HCT116 (cell line): ENCODE results near the gene ADRM1. TPM values are rescaled to one million over a fixed set of nuclear protein-coding genes. Genes with fewer than 3 reads are reported as not detected.

Experiments
- ATAC-seq: fragments of 200-7000 bp; cut with Tn5 transposase; 2 replicates; pipeline ENCODE4 v1.9.1; 2020; ENCODE audit warnings: mild to moderate bottlenecking, moderate library complexity
- BruUV-seq: library from RNA; stranded (reverse); fragments of 400-500 nt; replicated peaks from 2 replicates; lab custom pipeline; 2021; lab: Mats Ljungman, UMichigan
- CTCF ChIA-PET: fragments of 300-600 bp; sonication (Branson Sonifier 250); formaldehyde crosslinking; loops from one replicate; lab custom pipeline; 2021; ENCODE audit warnings: antibody characterized with exemption; lab: Charles Lee
- POLR2A ChIA-PET: fragments of 300-600, 350-600 bp; sonication (Branson Sonifier 250); formaldehyde crosslinking; loops from one replicate; lab custom pipeline; 2021; ENCODE audit warnings: antibody characterized with exemption; lab: Charles Lee
- RAD21 ChIA-PET, 2 experiments: fragments of 300-600 bp; sonication (Branson Sonifier 250); formaldehyde crosslinking; loops; one replicate each; lab custom pipeline; 2023; ENCODE audit warnings: low total read pairs in 2 of 2; ENCODE audit not compliant: uncharacterized antibody in 2 of 2, unreplicated experiment in 2 of 2, low non-redundant PET in 1 of 2; lab: Charles Lee
- DNase-seq: peaks from one replicate; pipeline ENCODE4 v3.0.0-alpha.2; 2010; ENCODE audit warnings: low read depth, low spot score
- H2AFZ ChIP-seq: fragments of 200-600 bp; shearing (Covaris generic), sonication (generic); 2 replicates; pipeline ENCODE4 v1.6.1; 2017; ENCODE audit warnings: low read depth, mixed run types, mixed read lengths, antibody characterized with exemption, low read length; ENCODE audit not compliant: poor library complexity, severe bottlenecking
- H3K27ac ChIP-seq: 2 replicates; pipeline ENCODE4 v1.5.1; 2012; ENCODE audit warnings: low read depth, low read length
- H3K27me3 ChIP-seq: fragments of 200-600 bp; sonication (generic); 2 replicates; pipeline ENCODE4 v1.6.1; 2016; ENCODE audit warnings: mixed run types, low read length, mixed read lengths; ENCODE audit not compliant: insufficient read depth
- H3K36me3 ChIP-seq, 2 experiments: fragments of 200-500 bp in 1 of 2; fragments of 200-600 bp in 1 of 2; sonication (Bioruptor generic) in 1 of 2; sonication (generic) in 1 of 2; 2 replicates each; pipeline versions ENCODE4 v1.5.1 to v1.6.1; 2014 to 2016; ENCODE audit warnings: low read length in 2 of 2, inconsistent platforms in 1 of 2, mixed read lengths in 1 of 2, mixed run types in 1 of 2; ENCODE audit not compliant: insufficient read depth in 2 of 2, control insufficient read depth in 1 of 2
- H3K4me1 ChIP-seq, 2 experiments: fragments of 200-600 bp in 1 of 2; sonication (generic) in 1 of 2; 2 replicates each; pipeline versions ENCODE4 v1.5.1 to v1.6.1; 2012 to 2017; ENCODE audit warnings: low read length in 2 of 2, inconsistent platforms in 1 of 2, mild to moderate bottlenecking in 1 of 2, mixed read lengths in 1 of 2, mixed run types in 1 of 2, moderate library complexity in 1 of 2; ENCODE audit not compliant: insufficient read depth in 2 of 2, control insufficient read depth in 1 of 2
- H3K4me2 ChIP-seq: fragments of 200-600 bp; sonication (generic); 2 replicates; pipeline ENCODE4 v1.6.1; 2017; ENCODE audit warnings: mixed run types, low read length, mixed read lengths
- H3K4me3 ChIP-seq, 2 experiments: fragments of 200-600 bp in 1 of 2; sonication (generic) in 1 of 2; replicated peaks in 1 of 2; 2 replicates each; pipeline ENCODE4 v1.5.1; 2011 to 2016; ENCODE audit warnings: low read length in 2 of 2, control low read depth in 1 of 2, low read depth in 1 of 2, mild to moderate bottlenecking in 1 of 2, mixed read lengths in 1 of 2, mixed run types in 1 of 2
- H3K79me2 ChIP-seq: fragments of 200-600 bp; sonication (generic); 2 replicates; pipeline ENCODE4 v1.6.1; 2017; ENCODE audit warnings: mild to moderate bottlenecking, mixed run types, low read length, moderate library complexity, mixed read lengths; ENCODE audit not compliant: insufficient read depth
- H3K9ac ChIP-seq: fragments of 200-600 bp; sonication (generic); 2 replicates; pipeline ENCODE4 v1.6.1; 2016; ENCODE audit warnings: low read length, mixed read lengths
- H3K9me2 ChIP-seq: fragments of 200-600 bp; sonication (generic), shearing (Covaris generic); 2 replicates; pipeline ENCODE4 v1.6.1; 2017; ENCODE audit warnings: mixed run types, mild to moderate bottlenecking, moderate library complexity; ENCODE audit not compliant: insufficient read depth
- H3K9me3 ChIP-seq, 2 experiments: fragments of 200-500 bp in 1 of 2; fragments of 200-600 bp in 1 of 2; sonication (Bioruptor generic) in 1 of 2; sonication (generic) in 1 of 2; 2 replicates each; pipeline ENCODE4 v1.6.1; 2014 to 2017; ENCODE audit warnings: low read length in 2 of 2, mixed read lengths in 2 of 2, inconsistent platforms in 1 of 2, low read depth in 1 of 2, mild to moderate bottlenecking in 1 of 2, mixed run types in 1 of 2, moderate library complexity in 1 of 2; ENCODE audit not compliant: control insufficient read depth in 1 of 2, insufficient read depth in 1 of 2
- H4K20me1 ChIP-seq: fragments of 200-600 bp; sonication (generic), shearing (Covaris generic); 2 replicates; pipeline ENCODE4 v1.6.1; 2017; ENCODE audit warnings: mixed run types, mild to moderate bottlenecking, moderate library complexity; ENCODE audit not compliant: insufficient read depth
- CEBPB ChIP-seq: IDR thresholded peaks from 2 replicates; pipeline ENCODE4 v1.6.1; 2012; ENCODE audit warnings: low read depth
- ELF1 ChIP-seq: IDR thresholded peaks from 2 replicates; pipeline ENCODE4 v1.6.1; 2012; ENCODE audit warnings: low read depth, borderline replicate concordance
- EZH2 ChIP-seq: fragments of 200-600 bp; sonication (generic); IDR thresholded peaks from 2 replicates; pipeline ENCODE4 v1.6.1; 2017; ENCODE audit warnings: antibody characterized with exemption, mixed run types
- JUND ChIP-seq: IDR thresholded peaks from 2 replicates; pipeline ENCODE4 v1.6.1; 2012
- SIN3A ChIP-seq: IDR thresholded peaks from 2 replicates; pipeline ENCODE4 v1.6.1; 2012; ENCODE audit warnings: low read depth
- SRF ChIP-seq: IDR thresholded peaks from 2 replicates; pipeline ENCODE4 v1.6.1; 2012; ENCODE audit warnings: low read depth
- ZFX ChIP-seq: fragments of 450-650 bp; IDR thresholded peaks from 2 replicates; pipeline ENCODE4 v1.6.1; 2017
- ZNF274 ChIP-seq: fragments of 200-500 bp; sonication (Bioruptor generic); IDR thresholded peaks from 2 replicates; pipeline ENCODE4 v1.6.1; 2014; ENCODE audit warnings: mild to moderate bottlenecking, low read depth, low read length, inconsistent platforms
- intact Hi-C: fragments of 100-400 bp; cut with micrococcal nuclease; formaldehyde crosslinking; loops from 2 replicates; pipeline ENCODE4 v1.10.0; 2022
- total RNA-seq: library from RNA; stranded (reverse); gene quantifications from one replicate; pipeline ENCODE4 v1.2.1, GENCODE V29; 2021; ENCODE audit not compliant: unreplicated experiment
- TF ChIP-seq, protein P1 (sequence below): IDR thresholded peaks from 2 replicates; pipeline ENCODE4 v1.6.1; 2011; ENCODE audit warnings: mild to moderate bottlenecking, low read length, moderate library complexity; ENCODE audit not compliant: insufficient replicate concordance; ENCODE audit errors: extremely low read depth

Gene ADRM1
- total RNA-seq, 1 experiment from 2014 or later: 158 TPM

DNA sequence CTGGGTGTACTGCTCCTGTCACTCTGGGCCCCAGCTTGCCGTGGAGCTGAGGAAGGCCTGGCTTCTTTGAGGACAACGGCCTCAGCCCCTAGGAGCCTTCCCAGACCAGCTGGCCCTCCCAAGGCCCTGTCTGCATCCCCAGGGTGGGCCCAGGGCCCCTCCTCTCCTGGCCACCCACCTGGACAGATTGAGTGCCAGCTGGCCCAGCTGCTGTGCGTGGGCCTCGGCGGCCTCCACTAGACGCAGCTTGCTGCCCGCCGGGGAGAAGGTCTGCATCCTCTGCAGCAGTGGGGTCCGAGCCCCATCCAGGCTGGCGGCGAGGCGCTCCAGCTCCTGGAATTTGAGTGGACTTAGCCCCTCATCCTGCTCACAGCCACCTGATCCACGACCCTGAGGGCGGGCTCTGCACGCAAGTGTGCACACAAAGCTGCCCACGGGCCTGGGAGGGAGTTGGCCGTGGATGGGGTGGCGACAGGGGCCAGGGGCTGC lies 14.4 kb downstream of the ADRM1 start:
- H3K79me2 ChIP-seq: peaks cover 7% of the 10 kb centered on the region; the same call in 1 of the 2 replicates
- H3K4me3 ChIP-seq: no peak overlapping the region
- ChIA-PET CTCF (no interaction called here), POLR2A (no interaction called here), RAD21 (no interaction called here)
- H3K4me2 ChIP-seq: no peak overlapping the region
- H3K36me3 ChIP-seq: peaks cover 17 to 55% of the 10 kb centered on the region in 2 experiments
- intact Hi-C loops: no loop called here
- H2AFZ ChIP-seq: no peak overlapping the region
- no peaks in the 10 kb centered on the region for H3K9me3 ChIP-seq
- H3K9ac ChIP-seq: no peak overlapping the region
- DNase-seq: no peak
- H3K4me1 ChIP-seq: peaks cover 0 to 5% of the 10 kb centered on the region in 2 experiments; a peak in 1 of 4 replicates
- no TSS peak for BruUV-seq
- no peaks in the 10 kb centered on the region for H4K20me1 ChIP-seq
- H3K9me2 ChIP-seq: no peaks in the 10 kb centered on the region
- TF ChIP-seq JUND: no peak
- no peak for TF ChIP-seq CEBPB
- ATAC-seq: no peak
- H3K27ac ChIP-seq: peak overlapping the region; percentile 35; the same call in 1 of the 2 replicates
- no peaks in the 10 kb centered on the region for H3K27me3 ChIP-seq

DNA sequence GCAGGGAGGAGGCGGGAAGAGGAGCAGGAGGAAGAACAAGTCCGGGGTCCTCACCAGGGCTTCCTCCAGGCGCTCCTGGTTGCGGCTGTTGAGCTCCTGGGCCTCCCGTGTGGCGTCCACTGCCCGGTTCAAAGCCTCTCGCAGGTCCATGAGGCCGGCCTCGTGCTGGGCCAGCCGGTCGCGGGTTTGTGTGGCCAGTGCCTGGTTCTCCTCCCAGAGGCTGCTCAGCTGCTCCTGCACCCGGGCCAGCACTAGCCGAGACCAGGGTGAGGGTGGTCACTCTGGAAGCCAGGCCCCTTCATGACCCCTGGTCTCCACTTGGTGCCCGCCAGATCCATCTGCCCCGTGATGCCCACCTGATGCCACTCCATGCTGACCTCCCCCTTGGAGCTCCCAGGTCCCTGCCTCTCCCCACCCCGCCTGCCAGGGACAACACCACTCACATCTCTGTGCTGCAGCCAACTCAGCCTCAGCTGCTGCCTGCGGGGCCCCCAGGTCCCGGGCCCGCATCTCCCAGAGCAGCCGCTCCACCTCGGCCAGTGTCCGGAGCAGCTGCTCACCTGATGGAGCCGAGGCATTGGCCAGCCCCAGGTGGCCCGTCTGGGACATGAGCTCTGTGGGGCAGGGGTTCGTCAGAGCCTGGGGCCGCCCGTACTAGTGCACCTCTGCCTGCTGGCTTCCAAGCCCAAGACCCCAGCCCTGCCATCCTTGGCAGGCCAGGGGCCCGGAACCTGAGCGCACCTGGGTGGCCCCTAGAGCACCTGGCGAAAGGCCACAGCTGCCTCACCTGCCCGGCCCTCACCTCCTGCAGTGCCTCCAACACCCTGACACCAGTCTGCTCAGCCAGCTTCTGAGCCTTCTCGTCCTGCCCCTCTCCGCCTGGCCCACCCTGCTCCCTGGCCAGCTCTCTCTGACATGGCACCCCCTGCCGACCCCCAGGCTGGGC lies 15.9 kb downstream of the ADRM1 start:
- H3K9ac ChIP-seq: no peak overlapping the region
- peaks cover 15 to 55% of the 10 kb centered on the region in 2 experiments for H3K36me3 ChIP-seq
- ATAC-seq (no peak), DNase-seq (no peak)
- no peaks in the 10 kb centered on the region for H4K20me1 ChIP-seq
- no peaks in the 10 kb centered on the region for H3K9me2 ChIP-seq
- no TSS peak for BruUV-seq
- no peaks in the 10 kb centered on the region for H3K27me3 ChIP-seq
- intact Hi-C loops: no loop called here
- RAD21 ChIA-PET: interaction anchor here (0.6 to 0.7 kb wide), 2 partner anchors 17 to 105 kb away, joined by 3 read pairs; no protein-coding TSS in a partner anchor
- POLR2A ChIA-PET: no interaction called here
- H3K79me2 ChIP-seq: peaks cover 7% of the 10 kb centered on the region; the same call in 1 of the 2 replicates
- TF ChIP-seq EZH2 (no peak), SRF (no peak), ELF1 (no peak), SIN3A (no peak), ZFX (no peak), ZNF274 (no peak)
- TF ChIP-seq, protein P1, sequence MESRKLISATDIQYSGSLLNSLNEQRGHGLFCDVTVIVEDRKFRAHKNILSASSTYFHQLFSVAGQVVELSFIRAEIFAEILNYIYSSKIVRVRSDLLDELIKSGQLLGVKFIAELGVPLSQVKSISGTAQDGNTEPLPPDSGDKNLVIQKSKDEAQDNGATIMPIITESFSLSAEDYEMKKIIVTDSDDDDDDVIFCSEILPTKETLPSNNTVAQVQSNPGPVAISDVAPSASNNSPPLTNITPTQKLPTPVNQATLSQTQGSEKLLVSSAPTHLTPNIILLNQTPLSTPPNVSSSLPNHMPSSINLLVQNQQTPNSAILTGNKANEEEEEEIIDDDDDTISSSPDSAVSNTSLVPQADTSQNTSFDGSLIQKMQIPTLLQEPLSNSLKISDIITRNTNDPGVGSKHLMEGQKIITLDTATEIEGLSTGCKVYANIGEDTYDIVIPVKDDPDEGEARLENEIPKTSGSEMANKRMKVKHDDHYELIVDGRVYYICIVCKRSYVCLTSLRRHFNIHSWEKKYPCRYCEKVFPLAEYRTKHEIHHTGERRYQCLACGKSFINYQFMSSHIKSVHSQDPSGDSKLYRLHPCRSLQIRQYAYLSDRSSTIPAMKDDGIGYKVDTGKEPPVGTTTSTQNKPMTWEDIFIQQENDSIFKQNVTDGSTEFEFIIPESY: no peak
- H3K4me2 ChIP-seq: no peak overlapping the region
- no peaks in the 10 kb centered on the region for H3K9me3 ChIP-seq
- CTCF ChIA-PET: no interaction called here
- H2AFZ ChIP-seq: no peak overlapping the region
- H3K4me1 ChIP-seq: peaks cover 0 to 5% of the 10 kb centered on the region in 2 experiments; a peak in 1 of 4 replicates
- H3K27ac ChIP-seq: peak overlapping the region; percentile 29; the same call in 1 of the 2 replicates
- no peak overlapping the region for H3K4me3 ChIP-seq
